GM12873 (cell line): ENCODE measurements around the gene CWC27.

Source experiments
- CTCF ChIP-seq: IDR thresholded peaks from 2 replicates; pipeline ENCODE4 v1.5.1; 2012; ENCODE audit warnings: low read depth, mild to moderate bottlenecking, moderate library complexity, low read length, control low read depth; ENCODE audit not compliant: insufficient read depth; ENCODE audit errors: missing control alignments

Gene CWC27

GRCh38 chr5:64864171-64864570, 95.4 kb downstream of the CWC27 start:
- no peak for TF ChIP-seq CTCF

- no peak for TF ChIP-seq CTCF
Measured at GRCh38 chr5:64865662-64866061, 96.9 kb downstream of the CWC27 start.

- no peak for TF ChIP-seq CTCF
Measured at GRCh38 chr5:64869419-64869818, 100.7 kb downstream of the CWC27 start.

- no peak for TF ChIP-seq CTCF
Measured at GRCh38 chr5:64872044-64872443, 103.3 kb downstream of the CWC27 start.

GRCh38 chr5:64873441-64873840, 104.7 kb downstream of the CWC27 start:
- no peak for TF ChIP-seq CTCF

GRCh38 chr5:64874753-64875152, 106.0 kb downstream of the CWC27 start:
- TF ChIP-seq CTCF = no peak

- TF ChIP-seq CTCF = no peak
Measured at GRCh38 chr5:64876203-64876602, 107.5 kb downstream of the CWC27 start.

- TF ChIP-seq CTCF = no peak
Measured at GRCh38 chr5:64880821-64881220, 112.1 kb downstream of the CWC27 start.
